Stimulated activated CD4-positive, alpha-beta T cell treated with anti-CD3 and anti-CD28 coated beads, Interleukin-2, amount 100 ng/mL, for 48 hours (primary cell): ENCODE results near the gene TFIP11.

Experiments
- DNase-seq, 2 donors: peaks; one replicate each; pipeline ENCODE4 v3.0.0-alpha.2; 2020

TFIP11 gene

GRCh38 chr22:26512149-26512793 lies at the start of gene TFIP11:
TFIP11 (minus strand) TSS chr22:26512473; CDS start chr22:26510272, 2,201 bp downstream.
- DNase-seq: peak; percentile 92 to 95

GRCh38 chr22:26561756-26562417 lies 49.6 kb upstream of the TFIP11 start:
- DNase-seq: no peak

- no peak for DNase-seq
Observed at GRCh38 chr22:26559961-26560575, 47.8 kb upstream of the TFIP11 start.

- no peak for DNase-seq
Observed at GRCh38 chr22:26558248-26558895, 46.1 kb upstream of the TFIP11 start.

- DNase-seq: no peak
Observed at GRCh38 chr22:26556904-26557303, 44.6 kb upstream of the TFIP11 start.

GRCh38 chr22:26555478-26555877 lies 43.2 kb upstream of the TFIP11 start:
- DNase-seq: no peak

GRCh38 chr22:26554956-26555355 lies 42.7 kb upstream of the TFIP11 start:
- DNase-seq: no peak

GRCh38 chr22:26553056-26553752 lies 40.9 kb upstream of the TFIP11 start:
- no peak for DNase-seq

- no peak for DNase-seq
Observed at GRCh38 chr22:26552466-26552865, 40.2 kb upstream of the TFIP11 start.

GRCh38 chr22:26551568-26551967 lies 39.3 kb upstream of the TFIP11 start:
- no peak for DNase-seq

GRCh38 chr22:26550498-26551033 lies 38.3 kb upstream of the TFIP11 start:
- no peak for DNase-seq

- DNase-seq: no peak
Observed at GRCh38 chr22:26549902-26550497, 37.7 kb upstream of the TFIP11 start.

GRCh38 chr22:26548984-26549383 lies 36.7 kb upstream of the TFIP11 start:
- no peak for DNase-seq

GRCh38 chr22:26548303-26548702 lies 36.0 kb upstream of the TFIP11 start:
- DNase-seq: no peak

- DNase-seq: no peak
Observed at GRCh38 chr22:26547837-26548236, 35.6 kb upstream of the TFIP11 start.

GRCh38 chr22:26547426-26547825 lies 35.2 kb upstream of the TFIP11 start:
- peak in 1 of 2 donors; percentile 1 for DNase-seq

- DNase-seq: no peak
Observed at GRCh38 chr22:26546282-26546681, 34.0 kb upstream of the TFIP11 start.

- no peak for DNase-seq
Observed at GRCh38 chr22:26545827-26546226, 33.6 kb upstream of the TFIP11 start.

- DNase-seq: no peak
Observed at GRCh38 chr22:26545385-26545784, 33.1 kb upstream of the TFIP11 start.

- DNase-seq: no peak
Observed at GRCh38 chr22:26544489-26544888, 32.2 kb upstream of the TFIP11 start.

GRCh38 chr22:26542831-26543230 lies 30.6 kb upstream of the TFIP11 start:
- no peak for DNase-seq

- DNase-seq: no peak
Observed at GRCh38 chr22:26541167-26541819, 29.0 kb upstream of the TFIP11 start.
